T-helper 2 cell (primary cell): ENCODE results near the gene ADARB2.

Experiments
- DNase-seq, 5 experiments: peaks; one replicate each; pipeline versions ENCODE4 v3.0.0 to v3.0.0-alpha.2; 2012 to 2022

ADARB2 gene

GRCh38 chr10:1134156-1134555 is 603.2 kb downstream of the ADARB2 start:
- no peak for DNase-seq

- peak in 1 of 5 experiments; percentile 43 for DNase-seq
Measured at GRCh38 chr10:1133495-1134045, 603.8 kb downstream of the ADARB2 start.

DNA sequence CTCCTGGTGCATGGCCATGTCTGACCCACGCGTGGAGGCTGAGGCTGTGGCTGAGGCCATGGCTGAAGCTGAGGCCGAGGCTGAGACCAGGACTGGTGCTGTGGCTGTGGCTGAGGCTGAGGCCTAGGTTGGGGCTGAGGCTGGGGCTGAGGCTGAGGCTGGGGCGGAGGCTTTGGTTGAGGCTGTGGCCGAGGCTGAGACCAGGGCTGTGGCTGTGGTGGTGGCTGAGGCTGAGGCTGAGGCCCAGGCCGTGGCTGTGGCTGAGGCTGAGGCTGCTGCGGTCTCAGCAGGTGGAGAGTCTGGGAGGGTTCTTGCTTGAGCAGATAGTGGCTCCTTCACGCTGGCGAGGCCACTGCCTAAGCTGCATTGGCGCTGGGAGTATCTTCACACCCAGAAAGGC is 604.7 kb downstream of the ADARB2 start:
- DNase-seq, result peak in 1 of 5 experiments; percentile 19

GRCh38 chr10:1130995-1131790 is 606.1 kb downstream of the ADARB2 start:
- DNase-seq, result no peak

DNA sequence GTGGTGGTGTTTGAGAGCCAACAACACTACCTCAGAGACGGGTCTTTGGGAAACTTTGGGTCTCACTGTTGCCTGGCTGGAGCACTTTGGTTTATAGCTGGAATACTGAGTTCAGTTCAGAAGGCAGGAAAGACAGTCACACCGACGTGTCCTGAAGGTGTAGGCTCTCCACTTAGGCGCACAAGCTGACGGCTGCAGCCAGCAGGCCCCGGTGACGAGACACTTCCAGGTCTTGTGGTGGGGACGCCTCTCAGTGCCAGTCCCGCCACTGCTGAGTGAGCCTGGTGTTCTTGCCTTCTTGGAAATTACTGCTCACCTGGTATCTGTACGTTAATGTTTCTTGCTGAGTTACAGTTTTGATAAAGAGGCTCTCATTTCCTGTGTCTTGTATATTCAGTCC is 607.1 kb downstream of the ADARB2 start:
- DNase-seq, result no peak

DNA sequence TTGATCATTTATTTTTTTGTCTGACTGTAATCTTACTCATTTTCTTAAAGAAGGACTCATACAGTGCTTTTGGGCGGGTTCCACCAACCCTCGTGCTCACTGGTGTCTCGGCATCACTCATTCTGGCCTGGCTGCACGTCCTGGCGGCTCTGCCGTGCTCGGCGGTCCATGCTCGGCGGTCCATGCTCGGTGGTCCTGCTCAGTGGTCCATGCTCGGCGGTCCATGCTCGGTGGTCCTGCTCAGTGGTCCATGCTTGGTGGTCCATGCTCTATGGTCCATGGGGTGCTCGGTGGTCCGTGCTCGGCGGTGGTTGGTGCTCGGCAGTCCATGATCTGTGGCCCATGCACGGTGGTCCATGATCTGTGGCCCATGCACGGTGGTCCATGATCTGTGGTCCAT is 608.7 kb downstream of the ADARB2 start:
- no peak for DNase-seq

- DNase-seq, result no peak
Measured at GRCh38 chr10:1128115-1128514, 609.2 kb downstream of the ADARB2 start.

GRCh38 chr10:1127629-1128028 is 609.7 kb downstream of the ADARB2 start:
- DNase-seq, result no peak
